Colonic mucosa (tissue), 4 donors: ENCODE data around the gene SLC19A1. TPM values are rescaled to one million over a fixed set of nuclear protein-coding genes. Genes with fewer than 3 reads are reported as not detected.
A peak's percentile ranks its signal among the peaks of the same experiment; 100 is the strongest.

ENCODE experiments used
- DNase-seq: peaks from one replicate; pipeline ENCODE4 v3.0.0-alpha.2; 2020
- H3K27ac ChIP-seq: fragments of 200-600 bp; one replicate; pipeline ENCODE4 v1.8.0; 2021
- H3K27me3 ChIP-seq: fragments of 200-600 bp; one replicate; pipeline ENCODE4 v1.8.0; 2021
- H3K36me3 ChIP-seq: fragments of 200-600 bp; one replicate; pipeline ENCODE4 v1.8.0; 2021
- H3K4me1 ChIP-seq: fragments of 200-600 bp; one replicate; pipeline ENCODE4 v1.8.0; 2021; ENCODE audit warnings: mild to moderate bottlenecking
- H3K4me3 ChIP-seq: fragments of 200-600 bp; one replicate; pipeline ENCODE4 v1.8.0; 2021
- H3K9ac ChIP-seq, 2 donors: one replicate each; pipeline ENCODE4 v1.7.0; 2013; ENCODE audit warnings: control low read depth in 2 of 2, low read depth in 2 of 2, low read length in 2 of 2
- H3K9me3 ChIP-seq: fragments of 200-600 bp; one replicate; pipeline ENCODE4 v1.8.0; 2021
- CTCF ChIP-seq: fragments of 200-600 bp; IDR thresholded peaks from one replicate; pipeline ENCODE4 v1.8.0; 2022; ENCODE audit warnings: antibody characterized with exemption, mild to moderate bottlenecking
- intact Hi-C: fragments of 100-400 bp; cut with DNase I; formaldehyde crosslinking; loops from one replicate; pipeline ENCODE4 v1.14.1; 2022
- total RNA-seq, 2 donors: library from RNA; stranded (reverse); fragmentation: NEBNext Ultra II Directional in 1 of 2; extraction: Animal tissue kit (Norgen Biotek cat#: 25700) in 1 of 2; gene quantifications; one replicate each; pipeline ENCODE4 v1.2.1, GENCODE V29; 2021
- donor health status: healthy.
- donor health status: DM: no; HTN: no; CAD: no.
- donor health status: DM: no; HTN: no; CAD: no.

SLC19A1 gene
- total RNA-seq, 2 donors from 2014 or later: 10.7 to 25.3 TPM

- Histone ChIP-seq H3K36me3 (no peaks in the 10 kb centered on the region), H3K27ac (peak overlapping the region; percentile 34), H3K4me3 (no peak overlapping the region), H3K27me3 (no peaks in the 10 kb centered on the region), H3K9ac (no peak overlapping the region), H3K4me1 (peaks cover 2% of the 10 kb centered on the region), H3K9me3 (no peaks in the 10 kb centered on the region)
- TF ChIP-seq CTCF: no peak
- intact Hi-C loops: no loop called here
- DNase-seq: no peak
Measured at GRCh38 chr21:45550522-45551210, 8.4 kb upstream of the SLC19A1 start.

GRCh38 chr21:45549626-45550463 is 7.6 kb upstream of the SLC19A1 start:
- no peaks in the 10 kb centered on the region for H3K27me3 ChIP-seq
- DNase-seq: no peak
- intact Hi-C loops: no loop called here
- no peak for TF ChIP-seq CTCF
- H3K27ac ChIP-seq: no peak overlapping the region
- no peaks in the 10 kb centered on the region for H3K4me1 ChIP-seq
- H3K36me3 ChIP-seq: no peaks in the 10 kb centered on the region
- peak overlapping the region in 1 of 2 donors; percentile 19 for H3K9ac ChIP-seq
- no peak overlapping the region for H3K4me3 ChIP-seq
- no peaks in the 10 kb centered on the region for H3K9me3 ChIP-seq

- H3K27ac ChIP-seq: no peak overlapping the region
- no peak for DNase-seq
Measured at GRCh38 chr21:45548711-45549491, 6.7 kb upstream of the SLC19A1 start.

GRCh38 chr21:45547545-45547900 is 5.3 kb upstream of the SLC19A1 start:
- TF ChIP-seq CTCF: no peak
- H3K27ac ChIP-seq: no peak overlapping the region
- H3K4me3 ChIP-seq: no peak overlapping the region
- no peak for DNase-seq
- no peaks in the 10 kb centered on the region for H3K36me3 ChIP-seq
- H3K4me1 ChIP-seq: no peaks in the 10 kb centered on the region
- H3K27me3 ChIP-seq: no peaks in the 10 kb centered on the region
- intact Hi-C loops: no loop called here
- no peak overlapping the region for H3K9ac ChIP-seq
- H3K9me3 ChIP-seq: no peaks in the 10 kb centered on the region

More at GRCh38 chr21:45548711-45549491, 6.7 kb upstream of the SLC19A1 start:
- H3K4me1 ChIP-seq: no peaks in the 10 kb centered on the region
- no peaks in the 10 kb centered on the region for H3K9me3 ChIP-seq
- TF ChIP-seq CTCF: no peak
- no peaks in the 10 kb centered on the region for H3K36me3 ChIP-seq
- intact Hi-C loops: no loop called here
- H3K27me3 ChIP-seq: no peaks in the 10 kb centered on the region
- H3K9ac ChIP-seq: no peak overlapping the region
- no peak overlapping the region for H3K4me3 ChIP-seq
